NCI-H2107 treated with DMSO at 0.1 percent for 48 hours (cell line): ENCODE results near the gene RAB33B.
"Not testable (repeated sequence)": the region's sequence is repeated elsewhere in the genome, so short reads cannot be mapped to it uniquely, and the experiment has no call there.

Experiments
- DNase-seq: peaks from one replicate; lab custom pipeline; 2025; ENCODE audit not compliant: unreplicated experiment; lab: John Stamatoyannopoulos, UW

RAB33B gene

GRCh38 chr4:139461022-139461628 is 7.2 kb downstream of the RAB33B start:
- DNase-seq: no peak

- DNase-seq: not testable (repeated sequence)
Measured at GRCh38 chr4:139464512-139464911, 10.6 kb downstream of the RAB33B start.

DNA sequence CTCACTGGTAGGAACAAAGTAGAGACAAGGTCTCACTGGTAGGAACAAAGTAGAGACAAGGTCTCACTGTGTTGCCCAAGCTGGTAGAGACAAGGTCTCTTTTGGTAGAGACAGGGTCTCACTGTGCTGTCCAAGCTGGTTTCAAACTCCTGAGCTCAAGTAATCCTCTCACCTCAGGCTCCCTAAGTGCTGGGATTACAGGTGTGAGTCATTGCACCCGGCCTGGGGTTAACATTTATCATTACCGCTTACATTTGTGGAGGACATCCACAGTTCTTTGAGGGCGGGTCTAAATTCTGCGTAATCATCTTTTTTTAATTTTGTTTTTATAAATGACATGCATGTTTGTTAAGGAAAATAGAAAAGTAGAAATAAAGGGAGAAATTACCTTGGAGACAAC is 12.0 kb downstream of the RAB33B start:
- no peak for DNase-seq

DNA sequence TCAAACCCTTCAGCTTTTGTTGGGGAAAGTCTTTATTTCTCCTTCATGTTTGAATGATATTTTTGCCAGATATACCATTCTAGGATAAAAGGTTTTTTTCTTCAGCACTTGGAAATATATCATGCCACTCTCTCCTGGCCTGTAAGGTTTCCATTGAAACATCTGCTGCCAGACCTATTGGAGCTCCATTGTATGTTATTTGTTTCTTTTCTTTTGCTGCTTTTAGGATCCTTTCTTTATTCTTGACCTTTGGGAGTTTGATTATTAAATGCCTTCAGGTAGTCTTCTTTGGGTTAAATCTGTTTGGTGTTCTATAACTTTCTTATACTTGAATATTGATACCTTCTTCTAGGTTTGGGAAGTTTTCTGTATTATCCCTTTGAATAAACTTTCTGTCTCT is 14.8 kb downstream of the RAB33B start:
- not testable (repeated sequence) for DNase-seq

DNA sequence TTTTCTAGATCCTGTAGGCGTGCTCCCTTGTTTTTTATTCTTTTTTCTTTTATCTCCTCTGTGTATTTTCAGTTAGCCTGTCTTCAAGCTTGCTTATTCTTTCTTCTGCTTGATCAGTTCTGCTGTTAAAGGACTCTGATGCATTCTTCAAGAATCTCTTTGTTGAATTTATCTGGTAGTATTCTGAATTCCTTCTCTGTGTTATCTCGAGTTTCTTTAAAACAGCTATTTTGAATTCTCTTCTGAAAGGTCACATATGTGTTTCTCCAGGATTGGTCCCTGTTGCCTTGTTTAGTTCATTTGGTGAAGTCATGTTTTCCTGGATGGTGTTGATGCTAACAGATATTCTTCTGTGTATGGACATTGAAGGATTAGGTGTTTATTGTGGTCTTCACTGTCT is 15.3 kb downstream of the RAB33B start:
- DNase-seq: no peak

- no peak for DNase-seq
Measured at GRCh38 chr4:139469869-139470268, 15.9 kb downstream of the RAB33B start.

DNA sequence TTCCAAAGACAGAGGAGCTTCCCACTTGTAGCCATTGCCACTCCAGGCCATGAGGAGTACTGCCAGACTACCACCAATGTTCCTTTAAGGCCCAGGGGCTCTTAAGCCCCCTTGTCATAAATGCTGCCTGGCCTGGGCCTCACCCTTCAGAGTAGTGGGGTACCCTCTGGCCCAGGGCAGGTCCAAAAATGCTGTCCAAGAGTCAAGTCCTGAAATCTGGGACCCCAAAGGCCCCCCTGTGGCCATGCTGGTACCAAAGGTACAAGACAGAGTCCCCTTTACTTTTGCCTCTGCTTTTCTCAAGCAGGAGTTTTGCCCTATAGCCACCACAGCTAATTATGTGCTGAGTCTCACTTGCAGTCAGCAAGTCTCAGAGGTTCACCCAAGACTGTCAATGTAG is 16.4 kb downstream of the RAB33B start:
- no peak for DNase-seq

GRCh38 chr4:139470997-139471665 is 17.2 kb downstream of the RAB33B start:
- DNase-seq: no peak

GRCh38 chr4:139472852-139473251 is 18.9 kb downstream of the RAB33B start:
- DNase-seq: no peak

GRCh38 chr4:139476363-139476762 is 22.4 kb downstream of the RAB33B start:
- DNase-seq: no peak

DNA sequence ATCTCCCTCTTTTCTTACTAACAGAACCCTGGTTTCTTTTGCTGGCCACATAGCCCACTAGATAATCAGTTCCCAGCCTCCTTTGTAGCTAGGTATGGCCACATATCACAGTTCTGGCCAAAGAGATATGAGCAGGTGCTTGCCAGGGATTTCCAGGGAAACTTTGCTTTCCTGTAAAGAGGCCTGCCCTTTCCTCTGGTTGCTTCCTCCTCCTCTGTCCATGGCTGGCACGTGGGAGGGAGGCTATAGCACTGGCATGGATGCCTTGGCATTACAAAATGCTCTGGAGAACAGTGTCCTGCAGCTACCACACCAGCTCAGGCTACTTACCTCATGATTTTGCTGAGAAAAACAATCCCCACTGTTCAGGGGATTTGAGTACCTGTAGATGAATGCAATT is 27.5 kb downstream of the RAB33B start:
- DNase-seq: no peak

DNA sequence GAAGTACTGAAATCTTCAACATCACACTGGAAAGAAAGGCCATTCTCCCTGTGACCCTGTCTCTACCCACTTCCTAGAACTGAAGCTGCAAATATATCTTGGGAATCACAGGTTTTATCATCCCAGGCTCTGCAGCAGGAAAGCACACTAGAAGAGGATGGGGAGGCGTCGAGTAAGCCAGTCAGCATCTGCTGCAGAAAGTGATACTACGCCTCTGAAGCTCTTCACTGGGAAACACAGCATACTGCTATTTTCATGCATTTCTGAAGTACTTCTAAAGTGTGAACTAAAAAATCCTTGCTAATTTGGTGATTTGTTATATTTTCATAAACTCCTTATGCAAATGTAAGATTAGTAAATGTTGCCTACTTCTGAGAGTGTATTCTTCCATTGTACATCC is 29.1 kb downstream of the RAB33B start:
- no peak for DNase-seq

GRCh38 chr4:139484783-139485311 is 30.9 kb downstream of the RAB33B start:
- no peak for DNase-seq

- DNase-seq: no peak
Measured at GRCh38 chr4:139488442-139488841, 34.5 kb downstream of the RAB33B start.

DNA sequence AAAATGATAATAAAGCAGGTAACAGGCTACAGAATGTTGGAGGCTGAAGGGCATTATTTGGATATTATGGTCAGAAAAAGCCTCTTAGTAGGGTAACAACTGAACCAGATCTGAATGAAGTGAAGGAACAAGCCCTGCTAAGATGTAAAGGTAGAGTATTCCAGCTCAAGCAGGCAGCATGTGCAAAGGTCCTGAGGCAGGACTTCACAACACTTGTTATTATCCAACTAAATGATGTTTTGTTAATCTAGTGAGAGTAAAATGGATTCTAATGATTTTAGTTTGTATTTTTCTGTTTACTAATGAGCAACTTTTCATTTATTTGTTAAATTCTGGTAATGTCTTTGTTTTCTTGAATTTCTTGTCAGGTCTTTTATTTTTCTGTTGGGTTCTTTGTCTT is 35.7 kb downstream of the RAB33B start:
- DNase-seq: no peak

DNA sequence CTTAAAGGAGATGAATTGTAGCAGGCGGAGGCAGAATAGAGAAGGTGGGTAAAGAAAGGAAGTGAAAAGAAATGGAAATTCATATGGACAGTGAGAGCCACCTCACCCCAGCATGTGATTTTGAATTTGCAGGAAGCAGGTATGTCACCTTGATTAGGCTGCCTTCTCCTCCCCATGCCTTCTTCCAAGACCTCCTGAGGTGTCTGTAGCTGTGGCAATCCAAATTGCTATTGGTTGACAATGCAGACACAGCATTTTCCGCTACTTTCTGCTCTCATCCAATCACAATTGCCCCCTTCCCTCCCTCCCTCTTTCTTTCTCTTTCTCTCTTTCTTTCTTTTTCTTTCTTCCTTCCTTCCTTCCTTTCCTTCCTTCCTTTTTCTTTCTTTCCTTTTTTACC is 38.5 kb downstream of the RAB33B start:
- no peak for DNase-seq

- no peak for DNase-seq
Measured at GRCh38 chr4:139493176-139493575, 39.3 kb downstream of the RAB33B start.

- DNase-seq: no peak
Measured at GRCh38 chr4:139499186-139499585, 45.3 kb downstream of the RAB33B start.

DNA sequence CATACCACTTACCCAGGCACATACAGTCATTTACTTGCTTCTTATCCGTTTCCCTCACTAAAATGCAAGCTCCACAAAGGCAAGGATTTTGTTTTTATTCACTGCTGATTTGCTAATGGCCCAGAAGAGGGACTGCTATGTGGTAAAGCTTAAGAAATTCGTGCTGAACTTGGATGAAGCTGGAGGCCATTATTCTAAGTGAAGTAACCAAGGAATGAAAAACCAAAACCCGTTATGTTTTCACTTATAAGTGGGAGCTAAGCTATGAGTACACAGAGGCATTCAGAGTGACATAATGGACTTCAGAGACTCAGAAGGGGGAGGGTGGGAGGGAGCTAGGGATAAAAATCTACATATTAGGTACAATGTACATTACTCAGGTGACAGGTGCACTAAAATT is 47.2 kb downstream of the RAB33B start:
- no peak for DNase-seq

DNA sequence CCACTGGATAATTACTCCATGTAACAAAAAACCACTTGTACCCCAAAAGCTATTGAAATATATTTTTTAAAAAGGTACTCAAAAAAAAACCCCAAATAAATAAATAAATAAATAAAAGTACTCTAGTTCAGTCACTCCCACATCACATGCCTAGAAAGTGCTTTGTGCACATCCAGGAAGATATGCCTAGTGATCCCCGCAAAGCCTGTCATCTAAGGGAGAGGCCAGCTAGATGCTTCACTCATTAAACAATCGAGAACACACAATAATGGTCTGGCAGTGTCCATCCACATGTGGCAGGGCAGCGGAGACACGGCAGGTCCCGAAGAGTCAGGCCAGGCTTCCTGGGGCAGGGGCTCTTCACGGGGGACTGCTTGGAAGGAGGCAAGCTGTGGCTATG is 47.6 kb downstream of the RAB33B start:
- no peak for DNase-seq

DNA sequence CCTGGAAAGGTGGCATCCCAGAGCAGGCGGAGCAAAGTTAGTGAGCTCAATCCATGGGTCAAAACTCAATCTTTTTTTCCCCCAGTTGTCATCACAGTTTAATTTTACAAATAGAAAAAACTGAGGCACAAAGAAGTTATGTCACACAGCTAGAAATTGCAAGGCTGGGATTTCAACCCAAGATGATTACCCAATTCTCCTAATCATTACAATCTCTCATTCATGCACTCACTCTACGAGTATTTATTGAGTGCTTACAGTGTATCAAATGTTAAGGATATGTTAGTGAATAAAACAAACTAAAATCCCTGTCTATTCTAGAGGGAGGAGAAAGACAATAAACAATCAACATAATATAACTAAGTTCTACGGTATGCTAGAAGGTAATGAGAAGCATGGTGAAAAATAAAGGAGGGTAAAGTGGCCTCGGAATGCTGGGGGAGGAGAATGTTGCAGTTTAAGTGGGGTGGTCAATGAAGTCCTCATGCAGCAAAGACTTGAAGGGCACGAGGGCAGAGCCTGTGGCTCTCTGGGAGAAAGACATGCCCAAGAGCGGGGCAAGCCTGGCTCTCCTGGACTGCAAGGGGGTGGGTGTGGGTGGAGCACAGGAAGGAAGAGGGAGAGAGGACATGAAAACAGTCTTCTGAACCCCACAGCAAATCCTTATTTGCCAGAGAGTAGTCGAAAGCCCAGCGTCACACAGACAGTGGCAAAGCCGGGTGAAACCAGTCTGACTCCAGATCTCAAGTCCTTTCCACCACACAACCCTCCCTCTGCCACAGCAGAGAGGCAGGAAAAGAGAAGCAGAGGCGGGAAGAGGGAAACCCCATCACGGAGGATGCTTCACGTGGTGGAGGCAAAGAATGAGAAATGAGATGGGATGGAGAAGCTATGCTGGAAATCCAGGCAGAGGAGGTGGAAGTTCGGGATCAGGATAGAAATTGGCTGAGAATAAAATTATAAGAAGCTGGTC is 48.3 kb downstream of the RAB33B start:
- DNase-seq: no peak
